GM12801 (cell line): Measurements from ENCODE around the gene VASP.

Experiments
- TF ChIP-seq, protein P1 (sequence below): IDR thresholded peaks from one replicate; pipeline ENCODE4 v1.5.1; 2011; ENCODE audit warnings: control low read depth; ENCODE audit not compliant: insufficient read length; ENCODE audit errors: extremely low read depth

Gene VASP

DNA sequence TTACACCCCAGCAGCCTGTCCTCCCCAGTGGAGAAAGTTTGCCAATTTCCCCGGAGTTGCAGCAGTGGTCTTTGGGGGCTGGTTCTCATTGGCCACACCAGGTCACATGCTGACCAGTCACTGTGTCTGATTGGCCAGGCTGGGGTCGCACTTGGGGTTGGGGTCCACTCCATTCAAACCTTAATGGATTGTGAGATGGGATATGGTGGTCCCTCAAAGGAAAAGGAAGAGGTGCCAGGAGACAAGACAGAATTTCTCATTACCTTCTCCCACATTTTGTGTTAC is 5.6 kb upstream of the VASP start:
- TF ChIP-seq, protein P1, sequence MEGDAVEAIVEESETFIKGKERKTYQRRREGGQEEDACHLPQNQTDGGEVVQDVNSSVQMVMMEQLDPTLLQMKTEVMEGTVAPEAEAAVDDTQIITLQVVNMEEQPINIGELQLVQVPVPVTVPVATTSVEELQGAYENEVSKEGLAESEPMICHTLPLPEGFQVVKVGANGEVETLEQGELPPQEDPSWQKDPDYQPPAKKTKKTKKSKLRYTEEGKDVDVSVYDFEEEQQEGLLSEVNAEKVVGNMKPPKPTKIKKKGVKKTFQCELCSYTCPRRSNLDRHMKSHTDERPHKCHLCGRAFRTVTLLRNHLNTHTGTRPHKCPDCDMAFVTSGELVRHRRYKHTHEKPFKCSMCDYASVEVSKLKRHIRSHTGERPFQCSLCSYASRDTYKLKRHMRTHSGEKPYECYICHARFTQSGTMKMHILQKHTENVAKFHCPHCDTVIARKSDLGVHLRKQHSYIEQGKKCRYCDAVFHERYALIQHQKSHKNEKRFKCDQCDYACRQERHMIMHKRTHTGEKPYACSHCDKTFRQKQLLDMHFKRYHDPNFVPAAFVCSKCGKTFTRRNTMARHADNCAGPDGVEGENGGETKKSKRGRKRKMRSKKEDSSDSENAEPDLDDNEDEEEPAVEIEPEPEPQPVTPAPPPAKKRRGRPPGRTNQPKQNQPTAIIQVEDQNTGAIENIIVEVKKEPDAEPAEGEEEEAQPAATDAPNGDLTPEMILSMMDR = no peak

DNA sequence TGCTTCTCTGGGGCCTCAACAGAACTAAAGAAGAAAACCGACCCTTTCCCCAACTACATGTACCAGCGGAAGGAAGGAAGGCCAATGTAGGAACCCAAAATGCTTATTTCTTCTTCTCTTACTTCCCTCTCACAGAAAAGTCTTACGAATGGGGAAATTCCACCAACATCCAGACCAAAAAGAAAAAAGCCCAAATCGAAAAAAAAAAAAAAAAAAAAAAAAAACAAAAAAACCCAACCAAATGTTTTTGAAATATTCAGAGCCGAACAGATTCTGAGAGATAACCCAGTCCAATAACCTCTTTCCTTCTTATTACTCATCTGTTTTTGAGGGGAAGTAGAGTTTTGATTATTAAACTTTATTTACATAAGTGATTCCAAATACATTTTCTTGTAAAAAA is 5.2 kb upstream of the VASP start:
- TF ChIP-seq, protein P1 = no peak

DNA sequence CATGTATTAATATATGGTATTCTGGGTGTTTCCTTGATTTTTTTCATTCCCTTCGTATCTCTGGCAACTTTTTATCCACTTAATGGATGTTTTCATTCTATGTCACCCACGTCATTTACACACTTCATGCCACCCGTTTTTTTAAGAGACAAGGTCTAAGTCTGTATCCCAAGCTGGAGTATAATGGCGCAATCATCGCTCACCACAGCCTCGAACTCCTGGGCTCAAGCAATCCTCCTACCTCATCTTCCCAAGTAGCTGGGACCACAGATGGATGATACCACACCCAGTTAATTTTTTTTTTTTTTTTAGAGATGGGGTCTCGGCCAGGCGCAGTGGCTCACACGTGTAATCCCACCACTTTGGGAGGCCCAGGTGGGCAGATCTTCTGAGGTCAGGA is 3.4 kb upstream of the VASP start:
- TF ChIP-seq, protein P1 = no peak

DNA sequence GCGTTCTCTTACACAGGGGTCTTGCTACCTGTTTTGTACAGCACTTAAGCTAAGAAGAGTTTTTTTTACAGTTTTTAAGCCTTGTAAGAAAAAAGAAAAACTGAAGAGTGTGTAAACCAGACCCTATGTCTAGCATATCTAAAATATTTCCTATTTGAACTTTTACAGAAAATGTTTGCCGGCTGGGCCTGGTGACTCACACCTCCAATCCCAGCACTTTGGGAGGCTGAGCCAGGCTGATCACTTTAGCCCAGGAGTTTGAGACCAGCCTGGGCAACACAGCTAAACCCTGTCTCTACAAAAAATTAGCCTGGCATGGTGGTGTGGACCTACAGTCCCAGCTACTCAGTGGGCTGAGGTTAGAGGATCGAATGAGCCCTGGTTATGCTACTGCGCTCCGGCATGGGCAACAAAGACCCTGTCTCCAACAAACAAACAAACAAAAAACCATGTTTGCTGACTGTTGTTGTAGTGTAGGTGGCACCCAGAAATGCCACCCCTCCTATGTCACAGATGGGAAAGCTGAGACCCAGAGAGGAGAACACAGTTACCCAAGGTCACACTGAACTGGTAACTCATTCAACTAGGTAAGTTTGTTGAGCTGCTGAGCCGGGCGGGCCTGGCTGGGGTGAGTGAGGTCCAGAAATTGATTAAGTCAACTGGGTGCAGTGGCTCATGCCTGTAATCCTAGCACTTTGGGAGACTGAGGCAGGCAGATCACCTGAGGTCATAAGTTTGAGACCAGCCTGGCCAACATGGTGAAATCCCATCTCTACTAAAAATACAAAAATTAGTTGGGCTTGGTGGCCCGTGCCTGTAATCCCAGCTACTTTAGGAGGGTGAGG is 1.9 kb upstream of the VASP start:
- TF ChIP-seq, protein P1 = no peak

DNA sequence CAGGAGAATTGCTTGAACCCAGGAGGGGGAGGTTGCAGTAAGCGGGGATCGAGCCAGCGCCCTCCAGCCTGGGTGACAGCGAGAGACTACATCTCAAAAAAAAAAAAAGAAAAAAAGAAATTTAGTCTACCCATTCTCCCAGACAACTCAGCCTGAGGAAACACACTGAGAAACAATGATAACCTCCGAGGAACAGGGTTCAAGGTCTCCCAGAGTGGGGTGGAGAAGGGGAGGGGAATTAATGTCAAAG is 1.4 kb upstream of the VASP start:
- TF ChIP-seq, protein P1 = no peak

DNA sequence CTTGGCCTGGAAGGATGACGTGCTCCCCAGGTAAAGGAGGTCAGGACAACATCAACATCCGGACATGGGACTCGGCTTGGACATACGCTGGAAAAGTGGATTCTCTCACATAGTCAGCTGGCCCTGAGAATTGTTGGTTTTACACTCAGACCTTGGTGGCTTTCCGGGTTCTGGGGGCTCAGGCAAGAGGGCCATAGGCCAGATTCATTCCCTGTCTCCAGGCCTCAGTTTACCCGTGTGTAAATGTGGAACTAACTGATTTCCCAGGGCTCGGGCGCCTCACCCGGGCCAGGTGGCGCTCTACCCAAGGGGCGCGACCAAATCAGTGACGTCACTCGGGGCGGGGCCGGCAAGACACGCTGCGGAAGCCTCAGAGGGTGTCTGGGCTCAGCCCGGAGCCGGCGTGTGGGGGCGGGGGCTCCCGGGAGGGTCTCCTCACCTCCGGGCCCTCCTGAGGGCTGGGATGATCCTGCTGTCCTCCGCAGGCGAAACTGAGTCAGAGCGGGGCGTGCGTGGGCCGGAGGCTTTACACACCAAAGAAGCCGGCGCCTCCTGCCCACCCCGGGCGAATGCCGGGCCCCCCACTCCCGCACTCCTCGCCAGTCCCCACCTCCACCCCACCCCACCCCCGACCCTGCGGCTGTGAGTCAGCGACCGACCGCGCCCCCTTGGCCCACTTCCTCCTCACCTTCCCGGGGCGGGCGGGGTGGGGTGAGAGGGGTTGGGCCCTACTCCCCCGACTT is 862 bp upstream of the VASP start:
- TF ChIP-seq, protein P1 = no peak

DNA sequence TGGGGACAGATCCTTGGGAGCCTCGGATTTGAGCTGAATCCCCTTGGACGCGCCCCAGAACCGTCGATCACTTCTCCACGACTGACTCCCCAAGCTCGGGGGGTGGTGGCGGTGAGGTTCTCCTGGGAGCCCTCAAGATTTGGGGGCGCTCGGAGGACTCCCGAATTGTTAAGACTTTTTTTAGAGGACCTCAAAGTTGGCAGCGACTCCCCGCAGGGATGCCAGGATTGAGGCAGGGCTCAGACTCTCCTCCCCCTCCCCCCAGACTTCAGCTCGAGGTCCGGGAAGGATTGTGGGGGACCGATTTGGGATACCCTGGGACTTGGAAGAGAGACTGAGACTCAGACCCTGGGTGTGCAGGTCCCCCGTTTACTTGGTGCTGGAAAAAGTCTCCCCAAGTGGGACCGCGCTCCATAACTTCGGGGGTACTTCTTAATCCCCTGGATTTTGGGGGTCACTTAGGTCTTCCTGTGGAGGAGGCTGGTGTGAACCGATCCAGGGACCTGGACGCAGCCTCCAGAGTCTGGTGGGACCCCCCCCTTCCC is 665 bp downstream of the VASP start:
- TF ChIP-seq, protein P1 = no peak
